Measurements from ENCODE around the gene CDK11A. TPM values are rescaled to one million over a fixed set of nuclear protein-coding genes. Genes with fewer than 3 reads are reported as not detected.

Gene CDK11A
- total and polyA plus RNA-seq, 2 of the 8 experiments (the other 6 are each of a cell fraction or from before 2014, with no cell fraction given): 15.0 to 45.6 TPM

- no peak overlapping the region for H3K27ac ChIP-seq (ENCODE audit: low read depth, low read length)
- no peaks in the 10 kb centered on the region for H3K23me2 ChIP-seq (ENCODE audit: low read depth, low read length)
- H3K4ac ChIP-seq (replicated peaks; ENCODE audit: insufficient read length, low read depth, low read length): no peak overlapping the region
- H3K23ac ChIP-seq (ENCODE audit: insufficient read length): no peak overlapping the region
- no peak overlapping the region for H3K4me3 ChIP-seq (ENCODE audit: extremely low read depth in 1 of 4, insufficient read depth in 2 of 4, low read depth in 3 of 4, low read length in 4 of 4)
- no peak overlapping the region for H3K9ac ChIP-seq (replicated peaks in 1 of 4; ENCODE audit: extremely low read depth in 1 of 4, low read depth in 3 of 4, low read length in 3 of 4)
- H3K79me1 ChIP-seq (ENCODE audit: low read depth, low read length): no peaks in the 10 kb centered on the region
- no peak overlapping the region for H3K4me2 ChIP-seq (ENCODE audit: insufficient read depth in 1 of 2, low read depth in 2 of 2, low read length in 2 of 2)
- H4K5ac ChIP-seq (ENCODE audit: insufficient read length, low read depth, low read length): no peak overlapping the region
- H2BK5ac ChIP-seq (ENCODE audit: low read depth, low read length): no peak overlapping the region
- no peaks in the 10 kb centered on the region for H3K79me2 ChIP-seq (ENCODE audit: control insufficient read depth in 1 of 2, insufficient read depth in 2 of 2, low read length in 2 of 2)
- H2AK5ac ChIP-seq (ENCODE audit: low read depth, low read length): no peak overlapping the region
- 90% methylated on average over 17 of the region's 17 CpGs; no CpG with 5 or more reads in 1 of the 2 experiments for WGBS, 2 experiments (ENCODE audit: extremely low coverage in 1 of 2, insufficient coverage in 1 of 2, insufficient read length in 1 of 2, insufficient replicate concordance in 2 of 2, low coverage in 1 of 2, low lambda C conversion rate in 2 of 2, missing lambda C conversion rate in 1 of 2)
- peaks cover 0 to 12% (median 3%) of the 10 kb centered on the region in 4 experiments; a peak in 2 of 8 replicates for H3K36me3 ChIP-seq (ENCODE audit: control insufficient read depth in 2 of 4, insufficient read depth in 4 of 4, low read length in 3 of 4)
- no peak overlapping the region for H2BK20ac ChIP-seq (ENCODE audit: low read length)
- H2BK15ac ChIP-seq (ENCODE audit: low read length): no peak overlapping the region
- H4K91ac ChIP-seq (replicated peaks; ENCODE audit: insufficient read length, low read length): no peak overlapping the region
- H3K56ac ChIP-seq (replicated peaks; ENCODE audit: insufficient read length, low read depth, low read length): no peak overlapping the region
- H2BK12ac ChIP-seq (ENCODE audit: low read depth, low read length): no peak overlapping the region
- H4K20me1 ChIP-seq (replicated peaks in 1 of 2; ENCODE audit: control insufficient read depth in 1 of 2, insufficient read depth in 2 of 2, low read length in 2 of 2): peaks cover 0 to 3% of the 10 kb centered on the region in 2 experiments
- no peaks in the 10 kb centered on the region for H3K27me3 ChIP-seq (replicated peaks in 1 of 4; ENCODE audit: control insufficient read depth in 3 of 4, extremely low read depth in 1 of 4, insufficient read depth in 3 of 4, low read length in 3 of 4)
- no peak for DNase-seq (ENCODE audit: low read depth in 1 of 2, low spot score in 2 of 2)
- no peaks in the 10 kb centered on the region for H3K4me1 ChIP-seq (replicated peaks in 1 of 4; ENCODE audit: control insufficient read depth in 3 of 4, insufficient read depth in 4 of 4, low read length in 3 of 4)
- no peak overlapping the region for H2AFZ ChIP-seq (ENCODE audit: low read length)
- H4K8ac ChIP-seq (ENCODE audit: extremely low read depth, insufficient read depth, low read length): no peak overlapping the region
- no peak overlapping the region for H2BK120ac ChIP-seq (replicated peaks; ENCODE audit: low read depth, low read length)
- FAIRE-seq: no peak
- no peak overlapping the region for H3K14ac ChIP-seq (ENCODE audit: insufficient read length)
- no peaks in the 10 kb centered on the region for H3K9me3 ChIP-seq (ENCODE audit: insufficient read depth in 2 of 2, low read depth in 1 of 2, low read length in 1 of 2)
- H3K18ac ChIP-seq (ENCODE audit: extremely low read depth, low read length): no peak overlapping the region
- ChIA-PET CTCF (ENCODE audit: partially characterized antibody) (interaction anchor here (0.9 kb wide), 1 partner anchor 9 kb away, joined by 3 read pairs; no protein-coding TSS in a partner anchor), POLR2A (ENCODE audit: partially characterized antibody) (interaction anchor here (0.6 to 0.7 kb wide), 2 partner anchors 45 to 272 kb away, joined by 3 read pairs; no protein-coding TSS in a partner anchor)
- TF ChIP-seq RXRA (IDR thresholded peaks at IDR 0.05; ENCODE audit: insufficient read depth, low read depth, low read length): no peak
- TF ChIP-seq MAX (IDR thresholded peaks at IDR 0.05): no peak
- no peak for TF ChIP-seq NRF1 (IDR thresholded peaks at IDR 0.05; ENCODE audit: low read depth, low read length)
- TF ChIP-seq CHD1 (IDR thresholded peaks at IDR 0.05; ENCODE audit: low read depth, low read length): no peak
- TF ChIP-seq RFX5 (IDR thresholded peaks at IDR 0.05; ENCODE audit: borderline replicate concordance, low read depth, low read length): no peak
- TF ChIP-seq E2F6 (IDR thresholded peaks at IDR 0.05): no peak
- TF ChIP-seq SAP30 (IDR thresholded peaks at IDR 0.05; ENCODE audit: insufficient read depth, insufficient replicate concordance, low read length): no peak
- TF ChIP-seq SIN3A (conservative IDR thresholded peaks at IDR 0.05 in 1 of 2, IDR thresholded peaks at IDR 0.05 in 1 of 2; ENCODE audit: low read depth in 1 of 2, low read length in 2 of 2): no peak
- no peak for TF ChIP-seq ATF2 (IDR thresholded peaks at IDR 0.05; ENCODE audit: low read length)
- TF ChIP-seq ATF3 (IDR thresholded peaks at IDR 0.05; ENCODE audit: insufficient read depth, low read depth, low read length): no peak
Observed at GRCh38 chr1:1732381-1732780, 8.2 kb upstream of the CDK11A start.
